GM23338 (cell line): ENCODE data around the gene AIMP1. TPM values are rescaled to one million over a fixed set of nuclear protein-coding genes. Genes with fewer than 3 reads are reported as not detected.

Experiments
- ATAC-seq: fragments of 200-7000 bp; cut with Tn5 transposase; 3 replicates; pipeline ENCODE4 v1.9.1; 2020
- DNase-seq: peaks from one replicate; pipeline ENCODE4 v3.0.0-alpha.2; 2015; ENCODE audit warnings: low spot score
- H2AFZ ChIP-seq: fragments of 200-600 bp; sonication (generic); 2 replicates; pipeline ENCODE4 v1.8.0; 2016; ENCODE audit warnings: antibody characterized with exemption, mild to moderate bottlenecking, moderate library complexity
- H3F3A ChIP-seq: fragments of 200-600 bp; sonication (generic); replicated peaks from 2 replicates; pipeline ENCODE4 v1.8.0; 2017; ENCODE audit warnings: antibody characterized with exemption, mixed run types, low read depth
- H3K27ac ChIP-seq: fragments of 200-600 bp; sonication (generic); 2 replicates; pipeline ENCODE4 v1.6.1; 2016; ENCODE audit warnings: low read depth
- H3K27me3 ChIP-seq: fragments of 200-600 bp; sonication (generic); 2 replicates; pipeline ENCODE4 v1.8.0; 2016; ENCODE audit warnings: mild to moderate bottlenecking, mixed run types, moderate library complexity; ENCODE audit not compliant: insufficient read depth
- H3K36me3 ChIP-seq: fragments of 200-600 bp; sonication (generic); 2 replicates; pipeline ENCODE4 v1.8.0; 2016; ENCODE audit warnings: mild to moderate bottlenecking; ENCODE audit not compliant: insufficient read depth
- H3K4me1 ChIP-seq: fragments of 200-600 bp; sonication (generic); 2 replicates; pipeline ENCODE4 v1.8.0; 2016; ENCODE audit warnings: mild to moderate bottlenecking, moderate library complexity; ENCODE audit not compliant: insufficient read depth
- H3K4me2 ChIP-seq: fragments of 200-600 bp; sonication (generic); 2 replicates; pipeline ENCODE4 v1.7.1; 2017; ENCODE audit warnings: mixed run types
- H3K4me3 ChIP-seq: fragments of 200-600 bp; sonication (generic); 2 replicates; pipeline ENCODE4 v1.6.1; 2016; ENCODE audit warnings: mixed run types
- H3K79me2 ChIP-seq: fragments of 200-600 bp; sonication (generic); replicated peaks from 2 replicates; pipeline ENCODE4 v1.8.0; 2017; ENCODE audit warnings: mild to moderate bottlenecking; ENCODE audit not compliant: insufficient read depth
- H3K9me2 ChIP-seq: fragments of 200-600 bp; sonication (generic); 2 replicates; pipeline ENCODE4 v1.8.0; 2017; ENCODE audit not compliant: insufficient read depth
- H4K20me1 ChIP-seq: fragments of 200-600 bp; sonication (generic); replicated peaks from 2 replicates; pipeline ENCODE4 v1.8.0; 2017; ENCODE audit warnings: mild to moderate bottlenecking; ENCODE audit not compliant: insufficient read depth
- H3K27ac Mint-ChIP-seq: 2 replicates; pipeline ENCODE4 v1.8.0; 2020; ENCODE audit warnings: inconsistent platforms, mild to moderate bottlenecking, moderate library complexity, mixed read lengths
- H3K27me3 Mint-ChIP-seq: 3 replicates; pipeline ENCODE4 v1.8.0; 2022; ENCODE audit warnings: low read depth, mild to moderate bottlenecking, moderate library complexity, mixed read lengths, inconsistent platforms; ENCODE audit not compliant: insufficient read depth, poor library complexity
- H3K36me3 Mint-ChIP-seq: 3 replicates; pipeline ENCODE4 v1.8.0; 2021; ENCODE audit warnings: low read depth, mild to moderate bottlenecking, inconsistent platforms, moderate library complexity, mixed read lengths
- H3K4me1 Mint-ChIP-seq: 3 replicates; pipeline ENCODE4 v1.8.0; 2020; ENCODE audit warnings: mild to moderate bottlenecking, inconsistent platforms, mixed read lengths
- H3K4me3 Mint-ChIP-seq: 3 replicates; pipeline ENCODE4 v1.8.0; 2021; ENCODE audit warnings: moderate library complexity, mild to moderate bottlenecking, inconsistent platforms, mixed read lengths
- H3K9me3 Mint-ChIP-seq: 3 replicates; pipeline ENCODE4 v1.8.0; 2020; ENCODE audit warnings: moderate library complexity, mild to moderate bottlenecking, inconsistent platforms, mixed read lengths
- JUNB ChIP-seq: IDR thresholded peaks from one replicate; pipeline ENCODE4 v1.6.1; 2016; ENCODE audit warnings: antibody characterized with exemption; ENCODE audit not compliant: unreplicated experiment
- NANOG ChIP-seq: IDR thresholded peaks from 2 replicates; pipeline ENCODE4 v1.6.1; 2016; ENCODE audit warnings: antibody characterized with exemption, borderline replicate concordance
- ZNF114 ChIP-seq: fragments of 250-450 bp; sonication (Bioruptor Pico); IDR thresholded peaks from 2 replicates; pipeline ENCODE4 v1.5.0; 2020; ENCODE audit warnings: mild to moderate bottlenecking, moderate library complexity
- ZNF331 ChIP-seq: fragments of 250-450 bp; sonication (Bioruptor Pico); IDR thresholded peaks from 2 replicates; pipeline ENCODE4 v1.5.0; 2020; ENCODE audit warnings: low read depth, mild to moderate bottlenecking, moderate library complexity
- ZNF462 ChIP-seq: fragments of 250-450 bp; sonication (Bioruptor Pico); IDR thresholded peaks from 2 replicates; pipeline ENCODE4 v1.5.0; 2020; ENCODE audit warnings: mild to moderate bottlenecking, moderate library complexity
- polyA plus RNA-seq: library from polyadenylated mRNA; unstranded; fragments of >200 nt; fragmentation: Nextera tagmentation; extraction: Ambion mirVana; gene quantifications from 2 replicates; pipeline ENCODE4 v1.2.1, GENCODE V29; 2016
- total RNA-seq: library from RNA; depleted of rRNA; stranded (reverse); fragments of >200 nt; shearing (Covaris generic); gene quantifications from 2 replicates; pipeline ENCODE4 v1.2.3, GENCODE V29; 2014
- TF ChIP-seq, protein P1 (sequence below), 2 experiments: fragments of 200-600 bp in 1 of 2; sonication (generic) in 1 of 2; conservative IDR thresholded peaks; 2 replicates each; pipeline versions ENCODE4 v1.5.1 to v1.6.1; 2016 to 2017; ENCODE audit warnings: antibody characterized with exemption in 2 of 2, low read depth in 2 of 2, mild to moderate bottlenecking in 2 of 2, moderate library complexity in 1 of 2

The AIMP1 gene
- total and polyA plus RNA-seq, 2 experiments from 2014 or later: 34.5 to 200 TPM

DNA sequence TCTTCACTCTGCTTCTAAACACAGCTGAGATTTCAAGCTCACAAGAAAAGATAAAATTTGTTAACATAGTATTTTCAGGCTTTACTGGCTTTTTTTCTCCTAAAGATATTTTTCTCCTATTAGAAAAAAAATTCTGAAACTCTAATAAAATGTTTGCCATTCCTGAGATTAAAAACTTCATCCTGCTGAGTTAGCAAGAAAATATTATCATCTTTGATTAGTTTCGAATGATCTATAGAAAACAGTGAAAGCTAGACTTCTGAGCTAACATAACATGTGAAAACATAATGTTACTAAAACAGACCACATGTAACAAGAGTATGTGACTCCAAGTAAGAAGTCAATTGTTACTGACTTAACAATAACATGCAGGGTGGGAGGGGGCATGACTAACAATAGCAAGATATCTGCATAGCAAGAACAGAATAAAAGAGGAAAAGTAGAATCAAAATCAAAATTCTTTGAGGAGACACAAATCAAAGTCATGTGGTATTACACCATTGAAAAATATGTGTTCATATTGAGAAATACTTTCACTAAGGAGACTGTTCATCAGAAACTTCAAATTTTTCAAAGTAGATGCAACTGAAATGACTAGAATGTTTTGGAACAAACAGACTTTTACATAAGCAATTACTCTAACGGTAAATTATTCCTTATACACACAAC lies 14.8 kb upstream of the AIMP1 start (continued):
- TF ChIP-seq ZNF462 (CRISPR knock-in tag) (no peak), ZNF331 (CRISPR knock-in tag) (no peak), ZNF114 (CRISPR knock-in tag) (no peak)
- TF ChIP-seq, protein P1, sequence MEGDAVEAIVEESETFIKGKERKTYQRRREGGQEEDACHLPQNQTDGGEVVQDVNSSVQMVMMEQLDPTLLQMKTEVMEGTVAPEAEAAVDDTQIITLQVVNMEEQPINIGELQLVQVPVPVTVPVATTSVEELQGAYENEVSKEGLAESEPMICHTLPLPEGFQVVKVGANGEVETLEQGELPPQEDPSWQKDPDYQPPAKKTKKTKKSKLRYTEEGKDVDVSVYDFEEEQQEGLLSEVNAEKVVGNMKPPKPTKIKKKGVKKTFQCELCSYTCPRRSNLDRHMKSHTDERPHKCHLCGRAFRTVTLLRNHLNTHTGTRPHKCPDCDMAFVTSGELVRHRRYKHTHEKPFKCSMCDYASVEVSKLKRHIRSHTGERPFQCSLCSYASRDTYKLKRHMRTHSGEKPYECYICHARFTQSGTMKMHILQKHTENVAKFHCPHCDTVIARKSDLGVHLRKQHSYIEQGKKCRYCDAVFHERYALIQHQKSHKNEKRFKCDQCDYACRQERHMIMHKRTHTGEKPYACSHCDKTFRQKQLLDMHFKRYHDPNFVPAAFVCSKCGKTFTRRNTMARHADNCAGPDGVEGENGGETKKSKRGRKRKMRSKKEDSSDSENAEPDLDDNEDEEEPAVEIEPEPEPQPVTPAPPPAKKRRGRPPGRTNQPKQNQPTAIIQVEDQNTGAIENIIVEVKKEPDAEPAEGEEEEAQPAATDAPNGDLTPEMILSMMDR (conservative IDR thresholded peaks at IDR 0.05; ENCODE audit: low read depth in 2 of 2): no peak

DNA sequence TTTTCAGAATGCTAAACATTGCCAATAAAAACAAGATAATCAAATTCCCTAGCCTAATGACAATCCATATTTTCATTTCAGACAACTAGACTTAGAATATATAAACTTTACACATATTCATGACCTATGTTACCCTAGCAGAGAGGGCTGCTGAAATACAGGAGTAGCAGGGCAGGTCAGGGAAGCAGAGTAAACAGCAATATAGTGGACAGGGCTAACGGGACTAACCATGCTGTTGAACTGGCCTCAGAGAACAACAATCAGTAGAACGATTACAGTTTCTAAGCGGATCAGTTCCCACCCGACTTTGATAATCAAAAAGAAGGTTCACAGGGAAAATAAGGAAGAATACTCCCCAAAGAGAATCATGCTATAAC lies 14.3 kb upstream of the AIMP1 start:
- Histone ChIP-seq H3K4me1 (peaks cover 42% of the 10 kb centered on the region), H3K79me2 (peaks cover 13% of the 10 kb centered on the region; the same call in 1 of the 2 replicates), H3K4me2 (peak overlapping the region; percentile 3; the same call in 1 of the 2 replicates), H4K20me1 (no peaks in the 10 kb centered on the region), H3K9me2 (no peaks in the 10 kb centered on the region), H3K36me3 (0 out of 2 replicates have a peak, but pooled peaks cover 4% of the 10 kb centered on the region), H3K27me3 (no peaks in the 10 kb centered on the region), H3F3A (no peaks in the 10 kb centered on the region), H2AFZ (no peak overlapping the region), H3K27ac (peak overlapping the region; percentile 27; the same call in 1 of the 2 replicates), H3K4me3 (no peak overlapping the region)
- Mint-ChIP-seq H3K27ac (peak overlapping the region; percentile 87), H3K4me3 (no peak overlapping the region), H3K4me1 (peaks cover 40% of the 10 kb centered on the region), H3K9me3 (no peaks in the 10 kb centered on the region), H3K36me3 (peaks cover 12% of the 10 kb centered on the region; the same call in 2 of the 3 replicates), H3K27me3 (no peaks in the 10 kb centered on the region)
- ATAC-seq: peak; percentile 61
- DNase-seq: no peak
- no peak for TF ChIP-seq ZNF462 (CRISPR knock-in tag)
- no peak for TF ChIP-seq JUNB
- no peak for TF ChIP-seq NANOG
